ENCODE data around the gene SLC5A4. TPM values are rescaled to one million over a fixed set of nuclear protein-coding genes. Genes with fewer than 3 reads are reported as not detected.
"Not testable (repeated sequence)": the region's sequence is repeated elsewhere in the genome, so short reads cannot be mapped to it uniquely, and the experiment has no call there.

SLC5A4 gene
- total and polyA plus RNA-seq, 2 donors (not counting 1 experiment from before 2014, with no cell fraction given), result not detected

DNA sequence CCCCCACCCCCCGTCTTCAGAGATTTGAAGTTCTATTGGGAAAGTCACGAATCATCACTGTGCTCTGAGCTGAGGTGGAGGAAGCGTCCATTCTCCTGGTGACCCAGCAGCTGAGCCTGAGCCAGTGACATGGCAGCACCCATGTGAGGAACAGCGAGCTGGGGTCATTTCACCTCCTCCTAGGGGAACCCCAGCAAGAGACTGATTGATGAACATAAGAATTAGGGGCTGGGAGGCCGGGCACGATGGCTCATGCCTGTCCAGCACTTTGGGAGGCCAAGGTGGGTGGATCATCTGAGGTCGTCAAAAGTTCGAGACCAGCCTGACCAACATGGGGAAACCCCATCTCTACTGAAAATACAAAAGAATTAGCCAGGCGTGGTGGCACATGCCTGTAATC lies 61.8 kb downstream of the SLC5A4 start:
- H3K4me3 ChIP-seq (ENCODE audit: control extremely low read depth in 1 of 5, extremely low read depth in 1 of 5, insufficient read depth in 1 of 5, low read depth in 2 of 5, low read length in 4 of 5); H3K9me3 ChIP-seq (ENCODE audit: control extremely low read depth in 1 of 3, control insufficient read depth in 2 of 3, insufficient read depth in 1 of 3, low read length in 2 of 3); H3K9me3 Mint-ChIP-seq (ENCODE audit: insufficient read depth); H3K4me2 ChIP-seq (replicated peaks; ENCODE audit: low read depth, low read length, poor library complexity, severe bottlenecking); H3K4me3 Mint-ChIP-seq; intact Hi-C loops (cut with micrococcal nuclease); H3K27ac ChIP-seq (ENCODE audit: low read length in 2 of 2); H3K36me3 ChIP-seq (replicated peaks in 1 of 2; ENCODE audit: control extremely low read depth in 1 of 2, control insufficient read depth in 1 of 2, extremely low read depth in 1 of 2, insufficient read depth in 2 of 2, low read length in 1 of 2); DNase-seq; H3K4me1 ChIP-seq (ENCODE audit: control insufficient read depth in 2 of 2, insufficient read depth in 2 of 2, low read length in 2 of 2); POLR2A ChIA-PET; ATAC-seq (ENCODE audit: low read depth); H3K79me2 ChIP-seq (ENCODE audit: control insufficient read depth, insufficient read depth, low read length); H3K9ac ChIP-seq (ENCODE audit: low read length); H4K20me1 ChIP-seq (ENCODE audit: control insufficient read depth, insufficient read depth, low read length, poor library complexity, severe bottlenecking); H3K4me1 Mint-ChIP-seq; H3K27me3 ChIP-seq (replicated peaks in 1 of 4; ENCODE audit: control extremely low read depth in 1 of 4, control insufficient read depth in 3 of 4, insufficient read depth in 4 of 4, low read length in 3 of 4); CTCF ChIA-PET; H2AFZ ChIP-seq (ENCODE audit: insufficient read depth, low read depth, low read length, poor library complexity, severe bottlenecking); H3K27ac Mint-ChIP-seq: not testable (repeated sequence)
- 70% methylated on average over 4 of the region's 9 CpGs for WGBS (ENCODE audit: insufficient coverage)
- peaks cover 28% of the 10 kb centered on the region for H3K27me3 Mint-ChIP-seq

DNA sequence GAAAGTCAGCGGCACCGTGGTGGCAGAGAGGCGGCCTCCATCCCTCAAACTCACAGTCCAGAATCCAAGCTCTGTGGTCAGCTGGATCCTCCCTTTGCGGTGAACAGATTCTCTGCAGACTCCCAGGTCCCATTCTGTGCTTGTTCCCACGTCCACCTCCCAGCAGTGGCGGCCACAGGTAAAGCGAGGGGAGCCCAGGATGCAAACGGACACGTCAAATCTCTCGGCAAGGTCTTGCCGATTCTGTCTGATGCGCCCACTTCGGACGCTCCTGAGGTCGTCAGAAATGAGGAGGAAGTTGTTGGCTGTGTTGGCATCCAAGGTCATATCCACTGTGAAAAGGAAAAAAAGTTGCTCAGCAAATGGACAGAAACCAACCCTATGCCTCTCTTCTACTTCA lies 64.1 kb downstream of the SLC5A4 start:
- peaks cover 32% of the 10 kb centered on the region for H3K27me3 Mint-ChIP-seq
- ATAC-seq (ENCODE audit: low read depth); H3K4me1 ChIP-seq (ENCODE audit: control insufficient read depth in 2 of 2, insufficient read depth in 2 of 2, low read length in 2 of 2); H3K27ac Mint-ChIP-seq; H3K9me3 Mint-ChIP-seq (ENCODE audit: insufficient read depth); H3K79me2 ChIP-seq (ENCODE audit: control insufficient read depth, insufficient read depth, low read length); intact Hi-C loops (cut with micrococcal nuclease); H3K4me2 ChIP-seq (replicated peaks; ENCODE audit: low read depth, low read length, poor library complexity, severe bottlenecking); H2AFZ ChIP-seq (ENCODE audit: insufficient read depth, low read depth, low read length, poor library complexity, severe bottlenecking); POLR2A ChIA-PET; H3K9me3 ChIP-seq (ENCODE audit: control extremely low read depth in 1 of 3, control insufficient read depth in 2 of 3, insufficient read depth in 1 of 3, low read length in 2 of 3); H4K20me1 ChIP-seq (ENCODE audit: control insufficient read depth, insufficient read depth, low read length, poor library complexity, severe bottlenecking); H3K27me3 ChIP-seq (replicated peaks in 1 of 4; ENCODE audit: control extremely low read depth in 1 of 4, control insufficient read depth in 3 of 4, insufficient read depth in 4 of 4, low read length in 3 of 4); H3K4me3 ChIP-seq (ENCODE audit: control extremely low read depth in 1 of 5, extremely low read depth in 1 of 5, insufficient read depth in 1 of 5, low read depth in 2 of 5, low read length in 4 of 5); H3K4me1 Mint-ChIP-seq; CTCF ChIA-PET; H3K9ac ChIP-seq (ENCODE audit: low read length); DNase-seq; H3K27ac ChIP-seq (ENCODE audit: low read length in 2 of 2); H3K36me3 ChIP-seq (replicated peaks in 1 of 2; ENCODE audit: control extremely low read depth in 1 of 2, control insufficient read depth in 1 of 2, extremely low read depth in 1 of 2, insufficient read depth in 2 of 2, low read length in 1 of 2); H3K4me3 Mint-ChIP-seq: not testable (repeated sequence)
- 97% methylated on average over 11 of the region's 15 CpGs for WGBS (ENCODE audit: insufficient coverage)

DNA sequence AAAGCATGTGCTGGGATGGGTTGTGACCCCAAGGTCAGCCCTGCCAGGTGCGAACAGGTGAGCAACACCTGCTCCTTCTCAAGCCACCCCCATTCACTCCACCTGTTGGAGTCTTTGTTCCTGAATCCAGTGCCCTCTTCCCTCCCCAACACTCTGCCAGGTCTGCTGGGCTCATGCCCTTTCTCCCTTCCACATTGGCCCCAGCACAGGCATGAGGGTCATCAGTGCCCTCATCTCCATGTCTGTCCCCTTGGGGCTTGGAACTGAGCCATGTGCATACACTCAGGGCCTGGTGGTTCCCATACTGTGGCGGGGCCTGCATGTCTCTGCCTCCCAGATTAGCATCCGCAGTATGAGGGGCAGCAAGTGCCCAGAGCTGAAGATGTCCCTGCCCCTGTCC lies 69.3 kb downstream of the SLC5A4 start:
- H3K9me3 ChIP-seq (ENCODE audit: control extremely low read depth in 1 of 3, control insufficient read depth in 2 of 3, insufficient read depth in 1 of 3, low read length in 2 of 3), result no peaks in the 10 kb centered on the region
- CTCF ChIA-PET, result no interaction called here

More for the DNA sequence above, 69.3 kb downstream of the SLC5A4 start:
- no peak for TF ChIP-seq EZH2 (IDR thresholded peaks at IDR 0.05; ENCODE audit: borderline replicate concordance, insufficient read depth, low read depth, low read length, poor library complexity, severe bottlenecking)
- TF ChIP-seq, protein P1, sequence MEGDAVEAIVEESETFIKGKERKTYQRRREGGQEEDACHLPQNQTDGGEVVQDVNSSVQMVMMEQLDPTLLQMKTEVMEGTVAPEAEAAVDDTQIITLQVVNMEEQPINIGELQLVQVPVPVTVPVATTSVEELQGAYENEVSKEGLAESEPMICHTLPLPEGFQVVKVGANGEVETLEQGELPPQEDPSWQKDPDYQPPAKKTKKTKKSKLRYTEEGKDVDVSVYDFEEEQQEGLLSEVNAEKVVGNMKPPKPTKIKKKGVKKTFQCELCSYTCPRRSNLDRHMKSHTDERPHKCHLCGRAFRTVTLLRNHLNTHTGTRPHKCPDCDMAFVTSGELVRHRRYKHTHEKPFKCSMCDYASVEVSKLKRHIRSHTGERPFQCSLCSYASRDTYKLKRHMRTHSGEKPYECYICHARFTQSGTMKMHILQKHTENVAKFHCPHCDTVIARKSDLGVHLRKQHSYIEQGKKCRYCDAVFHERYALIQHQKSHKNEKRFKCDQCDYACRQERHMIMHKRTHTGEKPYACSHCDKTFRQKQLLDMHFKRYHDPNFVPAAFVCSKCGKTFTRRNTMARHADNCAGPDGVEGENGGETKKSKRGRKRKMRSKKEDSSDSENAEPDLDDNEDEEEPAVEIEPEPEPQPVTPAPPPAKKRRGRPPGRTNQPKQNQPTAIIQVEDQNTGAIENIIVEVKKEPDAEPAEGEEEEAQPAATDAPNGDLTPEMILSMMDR (IDR thresholded peaks at IDR 0.05), result no peak
- Histone ChIP-seq H3K36me3 (replicated peaks in 1 of 2; ENCODE audit: control extremely low read depth in 1 of 2, control insufficient read depth in 1 of 2, extremely low read depth in 1 of 2, insufficient read depth in 2 of 2, low read length in 1 of 2) (no peaks in the 10 kb centered on the region), H3K4me2 (replicated peaks; ENCODE audit: low read depth, low read length, poor library complexity, severe bottlenecking) (no peak overlapping the region), H3K27ac (ENCODE audit: low read length in 2 of 2) (no peak overlapping the region), H2AFZ (ENCODE audit: insufficient read depth, low read depth, low read length, poor library complexity, severe bottlenecking) (no peak overlapping the region), H3K9ac (ENCODE audit: low read length) (no peak overlapping the region), H3K4me3 (ENCODE audit: control extremely low read depth in 1 of 5, extremely low read depth in 1 of 5, insufficient read depth in 1 of 5, low read depth in 2 of 5, low read length in 4 of 5) (no peak overlapping the region), H3K79me2 (ENCODE audit: control insufficient read depth, insufficient read depth, low read length) (no peaks in the 10 kb centered on the region), H4K20me1 (ENCODE audit: control insufficient read depth, insufficient read depth, low read length, poor library complexity, severe bottlenecking) (no peaks in the 10 kb centered on the region), H3K27me3 (replicated peaks in 1 of 4; ENCODE audit: control extremely low read depth in 1 of 4, control insufficient read depth in 3 of 4, insufficient read depth in 4 of 4, low read length in 3 of 4) (peaks cover 0 to 3% (median 2%) of the 10 kb centered on the region in 4 experiments), H3K4me1 (ENCODE audit: control insufficient read depth in 2 of 2, insufficient read depth in 2 of 2, low read length in 2 of 2) (no peaks in the 10 kb centered on the region)
- intact Hi-C loops (cut with micrococcal nuclease), result no loop called here
- 95% methylated on average over 3 of the region's 3 CpGs for WGBS (ENCODE audit: insufficient coverage)
- ATAC-seq (ENCODE audit: low read depth), result no peak
- no peak overlapping the region for H3K4me3 Mint-ChIP-seq
- POLR2A ChIA-PET, result no interaction called here
- H3K27ac Mint-ChIP-seq, result no peak overlapping the region
- no peaks in the 10 kb centered on the region for H3K9me3 Mint-ChIP-seq (ENCODE audit: insufficient read depth)
- H3K4me1 Mint-ChIP-seq, result no peaks in the 10 kb centered on the region
- peaks cover 26% of the 10 kb centered on the region for H3K27me3 Mint-ChIP-seq
- no peak for DNase-seq

All from B cell (primary cell).